Activated CD8-positive, alpha-beta memory T cell treated with anti-CD3 and anti-CD28 coated beads, Interleukin-2, amount 50 U/mL, for 4 hours (primary cell): ENCODE data around the gene NOD2.

Experiments
- DNase-seq: peaks from one replicate; pipeline ENCODE4 v3.0.0-alpha.2; 2020

Gene NOD2

DNA sequence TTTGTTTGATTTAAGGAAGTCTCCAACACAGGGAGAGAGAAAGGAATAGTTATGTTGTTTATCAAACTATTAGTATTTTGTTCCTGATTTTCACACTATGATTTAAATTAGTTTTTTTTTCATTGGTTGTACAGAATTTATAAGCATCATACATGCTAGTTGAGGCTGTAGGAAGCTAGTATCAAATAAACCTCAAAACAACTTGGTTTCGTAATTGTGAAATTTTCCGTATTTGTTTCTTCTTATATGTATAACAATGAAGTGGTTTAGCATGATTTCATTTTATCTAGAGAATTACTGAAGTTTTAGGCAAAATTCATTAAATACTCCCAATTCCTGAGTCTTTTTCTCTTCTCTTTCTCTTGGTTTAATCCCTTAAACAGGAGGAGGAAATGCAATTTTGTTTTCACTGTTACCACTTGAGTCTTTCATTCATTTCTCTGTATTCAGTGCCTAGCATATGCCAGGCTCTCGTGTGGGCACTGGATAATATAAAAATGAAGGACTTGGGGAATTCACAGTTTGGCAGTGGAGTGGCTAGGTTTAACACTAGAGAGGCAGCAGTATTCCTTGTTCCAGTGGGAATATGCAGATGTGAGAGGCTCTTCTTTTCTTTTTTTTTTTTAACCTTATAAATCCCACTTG, 50.3 kb downstream of the NOD2 start:
- no peak for DNase-seq

DNA sequence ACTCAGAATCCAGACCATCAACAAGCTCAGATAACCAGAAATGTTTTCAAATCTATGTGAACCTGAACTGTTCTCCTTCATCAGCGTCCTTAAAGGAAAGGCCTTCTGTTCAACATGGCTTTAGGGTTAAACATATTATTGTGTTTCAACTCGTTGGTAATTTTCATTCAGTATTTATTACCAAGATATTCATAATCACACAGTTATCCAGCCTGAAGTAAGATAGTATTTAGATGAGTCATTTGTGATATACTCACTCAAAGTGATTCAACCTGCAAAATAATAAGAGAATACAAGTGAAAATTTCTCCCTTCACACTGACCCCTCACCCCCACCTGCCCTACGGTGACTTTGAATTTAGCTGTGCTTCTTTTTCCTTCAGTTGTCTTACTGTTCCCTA, 51.5 kb downstream of the NOD2 start:
- DNase-seq, result no peak

- DNase-seq, result no peak
These were observed 52.5 kb downstream of the NOD2 start for GRCh38 chr16:50745940-50746339.

DNA sequence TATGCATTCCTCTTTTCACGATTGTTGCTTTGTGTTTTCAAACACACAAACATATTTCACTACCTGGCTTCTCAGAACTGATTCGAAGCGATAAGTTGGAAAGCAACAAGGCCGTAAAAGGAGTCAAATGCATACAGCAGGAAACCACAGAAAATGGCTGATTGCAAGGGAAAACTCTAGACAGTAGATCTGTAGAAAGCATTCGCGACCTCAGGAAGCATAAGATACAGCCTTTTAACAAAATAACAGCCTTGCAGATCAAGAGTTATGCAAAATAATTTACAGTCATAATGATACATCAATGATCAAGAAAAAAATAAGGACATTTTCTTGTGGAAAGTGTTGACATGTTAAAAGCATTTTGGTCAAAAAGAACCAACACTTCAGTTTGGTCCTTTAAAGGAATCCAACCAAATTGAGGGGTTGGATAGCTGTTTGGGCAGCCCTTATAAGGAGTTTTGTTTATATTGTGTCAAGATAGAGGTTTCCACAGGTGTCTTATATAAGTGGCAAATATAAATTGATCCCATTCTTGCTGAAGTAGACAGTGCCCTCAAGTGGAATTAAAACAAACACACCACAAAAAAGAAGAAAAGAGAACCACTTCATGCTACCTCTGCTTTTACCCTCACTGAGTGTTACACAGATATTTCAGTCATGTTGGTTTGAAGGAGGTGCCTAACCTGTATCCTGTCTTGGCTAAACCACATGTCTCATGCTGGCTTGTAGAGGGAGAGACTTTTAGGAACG, 54.0 kb downstream of the NOD2 start:
- no peak for DNase-seq

DNA sequence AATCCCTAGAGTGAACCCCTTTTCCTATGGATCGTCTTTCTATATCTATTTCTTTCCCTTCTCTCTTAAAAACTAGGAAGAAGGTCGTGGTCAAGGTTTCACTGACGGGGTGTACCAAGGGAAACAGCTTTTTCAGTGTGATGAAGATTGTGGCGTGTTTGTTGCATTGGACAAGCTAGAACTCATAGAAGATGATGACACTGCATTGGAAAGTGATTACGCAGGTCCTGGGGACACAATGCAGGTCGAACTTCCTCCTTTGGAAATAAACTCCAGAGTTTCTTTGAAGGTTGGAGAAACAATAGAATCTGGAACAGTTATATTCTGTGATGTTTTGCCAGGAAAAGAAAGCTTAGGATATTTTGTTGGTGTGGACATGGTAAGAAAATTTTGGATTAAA, 58.1 kb downstream of the NOD2 start:
- no peak for DNase-seq

DNA sequence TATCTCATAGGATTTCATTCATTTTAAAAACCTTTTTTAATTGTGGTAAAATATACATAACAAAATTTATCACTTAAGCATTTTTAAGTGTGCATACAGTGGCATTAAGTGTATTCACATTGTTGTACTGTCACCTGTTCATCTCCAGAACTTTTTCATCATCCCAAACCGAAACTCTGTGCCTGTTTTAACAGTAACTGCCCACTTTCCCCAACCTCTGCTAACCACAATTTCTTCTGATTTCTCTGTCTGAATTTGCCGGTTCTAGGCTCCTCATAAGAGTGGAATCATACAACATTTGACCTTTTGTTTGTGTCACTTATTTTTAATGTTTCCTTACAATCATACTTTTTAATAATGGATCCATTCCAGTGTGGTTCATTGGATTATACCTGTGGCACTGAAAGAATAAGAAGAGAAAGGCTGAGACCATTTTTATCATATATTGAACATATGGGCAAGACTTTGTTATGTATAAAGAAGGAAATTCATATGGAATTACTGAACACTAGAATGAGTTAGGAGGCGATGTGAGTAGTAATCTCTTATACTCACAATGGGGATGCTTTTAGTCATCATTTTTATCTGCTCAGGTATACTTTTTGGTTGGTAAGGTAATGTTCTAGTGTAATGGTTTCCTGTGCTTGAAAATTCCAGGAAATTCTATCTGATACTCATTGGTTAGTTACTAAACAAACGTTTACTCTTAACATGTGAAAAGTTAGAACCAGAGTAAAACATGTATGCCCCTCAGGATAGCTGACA, 59.2 kb downstream of the NOD2 start:
- no peak for DNase-seq

DNA sequence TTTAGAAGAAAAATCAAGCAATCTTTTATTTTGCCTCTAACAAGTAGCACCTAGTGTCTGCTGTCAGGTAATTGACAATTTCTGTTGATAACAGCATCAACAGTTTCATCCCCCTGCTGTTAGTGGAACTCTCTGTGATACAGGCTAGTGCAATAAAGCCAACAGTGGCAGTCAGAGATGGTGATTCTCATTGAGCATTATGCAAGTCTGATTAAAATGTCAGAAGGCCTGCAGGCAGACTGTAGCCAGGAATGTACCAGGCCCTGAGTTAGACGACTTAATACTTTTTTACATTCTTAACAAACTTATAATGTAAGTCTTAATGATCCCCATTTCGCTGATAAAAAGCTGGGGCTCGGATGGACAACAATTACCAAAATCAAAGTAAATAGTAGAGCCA, 63.1 kb downstream of the NOD2 start:
- DNase-seq, result no peak

DNA sequence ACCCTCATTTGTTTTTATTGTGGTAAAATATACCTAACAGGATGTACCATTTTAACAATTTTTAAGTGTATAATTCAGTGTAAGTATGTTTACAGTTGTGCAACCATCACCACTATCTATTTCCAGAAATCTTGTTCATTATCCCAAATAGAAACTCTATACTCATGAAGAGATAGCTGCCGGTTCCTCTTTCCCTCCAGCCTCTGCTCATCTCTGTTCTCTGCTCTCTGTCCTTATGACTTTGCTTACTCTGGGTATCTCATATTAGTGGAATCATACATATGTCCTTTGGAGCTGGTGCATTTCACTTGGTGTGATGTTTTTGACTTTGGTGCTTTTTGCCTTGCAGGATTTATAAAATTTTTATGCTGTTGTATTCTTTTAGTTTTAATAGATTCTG, 67.9 kb downstream of the NOD2 start:
- DNase-seq, result no peak

DNA sequence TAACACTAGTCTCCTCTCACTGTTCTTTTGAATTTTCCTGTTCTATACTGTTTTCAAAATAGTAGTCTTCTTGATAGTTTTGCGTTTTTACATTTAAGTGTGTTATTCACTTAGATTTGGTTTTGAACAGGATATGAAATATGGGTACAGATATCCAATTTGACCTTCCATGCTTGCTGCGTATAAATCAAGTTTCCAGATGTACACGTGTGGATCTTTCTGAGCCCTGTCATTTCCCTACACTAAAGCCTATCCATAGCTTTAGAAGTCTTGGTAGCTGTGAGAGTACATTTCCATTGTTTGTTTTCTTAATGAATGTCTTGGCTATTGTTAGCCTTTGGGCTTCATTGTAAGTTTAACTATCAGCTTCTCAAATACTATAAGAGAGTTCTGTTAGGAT, 68.8 kb downstream of the NOD2 start:
- DNase-seq, result no peak

- no peak for DNase-seq
These were observed 69.8 kb downstream of the NOD2 start for GRCh38 chr16:50763211-50763610.

GRCh38 chr16:50765260-50765659, 71.9 kb downstream of the NOD2 start:
- no peak for DNase-seq

DNA sequence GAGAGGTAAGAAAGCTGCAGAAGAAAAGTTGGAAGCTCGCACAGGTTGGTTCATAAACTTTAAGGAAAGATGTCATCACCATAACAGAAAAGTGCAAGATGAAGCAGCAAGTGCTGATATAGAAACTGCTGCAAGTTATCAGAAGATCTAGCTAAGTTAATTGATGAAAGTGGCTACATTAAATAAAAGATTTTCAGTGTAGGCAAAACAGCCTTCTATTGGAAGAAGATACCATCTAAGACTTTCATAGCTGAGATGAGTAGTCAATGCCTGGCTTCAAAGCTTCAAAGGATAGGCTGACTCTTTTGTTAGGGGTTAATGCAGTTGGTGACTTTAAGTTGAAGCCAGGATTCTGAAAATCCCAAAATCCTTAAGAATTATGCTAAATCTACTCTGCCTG, 72.5 kb downstream of the NOD2 start:
- no peak for DNase-seq

- no peak for DNase-seq
These were observed 73.8 kb downstream of the NOD2 start for GRCh38 chr16:50767197-50767596.

- DNase-seq, result no peak
These were observed 78.0 kb downstream of the NOD2 start for GRCh38 chr16:50771366-50771765.

DNA sequence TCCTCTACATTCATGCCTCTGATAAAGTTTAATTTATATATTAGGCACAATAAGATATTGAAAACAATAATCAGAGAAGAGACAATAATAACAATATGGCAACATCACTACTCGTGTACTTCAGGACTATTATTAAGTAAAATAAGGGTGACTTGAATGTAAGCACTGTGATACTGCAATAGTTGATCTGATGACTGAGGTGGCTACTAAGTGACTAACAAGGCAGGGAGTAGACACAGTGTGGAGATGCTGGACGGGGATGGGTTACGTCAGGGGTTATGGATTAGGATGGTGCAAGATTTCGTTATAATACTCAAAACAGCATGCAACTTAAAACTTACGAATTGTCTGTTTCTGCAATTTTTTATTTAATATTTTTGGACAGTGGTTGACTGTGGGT, 81.0 kb downstream of the NOD2 start:
- no peak for DNase-seq

GRCh38 chr16:50774960-50775359, 81.6 kb downstream of the NOD2 start:
- no peak for DNase-seq

GRCh38 chr16:50776037-50776436, 82.6 kb downstream of the NOD2 start:
- no peak for DNase-seq

DNA sequence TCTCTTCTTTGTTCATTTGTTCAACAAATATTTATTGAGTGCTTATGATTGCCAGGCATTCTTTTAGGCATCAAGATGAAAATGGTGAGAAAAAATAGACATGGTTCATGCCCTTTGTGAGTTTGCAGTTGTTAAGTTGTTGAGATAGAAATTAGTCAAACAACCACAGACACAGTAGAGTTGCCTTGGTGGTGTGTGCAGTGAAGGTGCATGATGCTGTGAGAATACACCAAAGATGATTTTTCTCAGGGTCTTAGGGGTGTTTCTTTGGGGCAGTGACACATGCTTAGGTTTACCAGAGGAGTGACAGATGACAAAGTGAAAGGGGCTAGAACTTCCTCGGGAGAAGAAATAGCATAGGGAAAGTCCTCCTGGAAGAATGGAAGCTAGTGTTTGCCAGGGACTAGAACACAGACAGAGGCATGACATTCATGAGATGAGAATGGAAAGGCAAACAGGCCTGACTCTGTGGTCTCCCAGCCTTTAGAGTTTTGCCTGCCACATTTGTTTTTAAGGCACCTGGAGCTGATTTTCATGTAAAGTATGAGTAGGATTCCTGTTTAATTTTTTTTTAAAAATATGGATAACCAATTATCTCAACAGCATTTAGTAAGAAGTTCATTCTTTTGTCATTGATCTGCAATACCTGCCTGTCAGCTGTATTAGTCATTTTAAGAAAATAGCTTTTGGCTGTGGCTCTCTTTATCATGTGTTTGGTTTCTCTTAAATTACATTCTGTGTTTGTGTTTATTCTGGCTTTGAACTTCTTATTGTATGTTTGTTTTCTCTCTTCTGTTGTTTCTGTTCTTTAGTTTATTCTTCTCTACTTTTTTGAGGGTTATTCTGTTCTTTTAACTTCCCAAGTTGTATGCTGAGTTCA, 85.1 kb downstream of the NOD2 start:
- DNase-seq, result no peak

DNA sequence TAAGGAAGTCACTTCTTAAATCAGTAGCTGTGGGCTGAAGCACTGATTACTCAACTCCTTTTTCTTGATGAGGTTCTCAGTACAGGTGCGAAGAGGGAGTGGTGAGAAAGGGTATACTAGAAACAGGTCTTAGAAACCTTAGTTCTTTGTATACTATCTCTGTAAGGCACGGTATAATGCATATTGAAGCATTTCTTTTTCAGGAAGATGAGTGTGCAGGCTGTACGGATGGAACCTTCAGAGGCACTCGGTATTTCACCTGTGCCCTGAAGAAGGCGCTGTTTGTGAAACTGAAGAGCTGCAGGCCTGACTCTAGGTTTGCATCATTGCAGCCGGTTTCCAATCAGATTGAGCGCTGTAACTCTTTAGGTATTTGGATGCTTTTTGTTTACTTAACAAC, 87.6 kb downstream of the NOD2 start:
- DNase-seq, result no peak

- no peak for DNase-seq
These were observed 88.1 kb downstream of the NOD2 start for GRCh38 chr16:50781518-50781917.
